SKM-1 treated with dmso at 0.1 percent for 144 hours (cell line): ENCODE measurements around the gene ZNF223.
A peak's percentile ranks its signal among the peaks of the same experiment; 100 is the strongest.

Experiments
- DNase-seq: peaks from one replicate; lab custom pipeline; 2025; ENCODE audit not compliant: unreplicated experiment; lab: John Stamatoyannopoulos, UW

ZNF223 gene

DNA sequence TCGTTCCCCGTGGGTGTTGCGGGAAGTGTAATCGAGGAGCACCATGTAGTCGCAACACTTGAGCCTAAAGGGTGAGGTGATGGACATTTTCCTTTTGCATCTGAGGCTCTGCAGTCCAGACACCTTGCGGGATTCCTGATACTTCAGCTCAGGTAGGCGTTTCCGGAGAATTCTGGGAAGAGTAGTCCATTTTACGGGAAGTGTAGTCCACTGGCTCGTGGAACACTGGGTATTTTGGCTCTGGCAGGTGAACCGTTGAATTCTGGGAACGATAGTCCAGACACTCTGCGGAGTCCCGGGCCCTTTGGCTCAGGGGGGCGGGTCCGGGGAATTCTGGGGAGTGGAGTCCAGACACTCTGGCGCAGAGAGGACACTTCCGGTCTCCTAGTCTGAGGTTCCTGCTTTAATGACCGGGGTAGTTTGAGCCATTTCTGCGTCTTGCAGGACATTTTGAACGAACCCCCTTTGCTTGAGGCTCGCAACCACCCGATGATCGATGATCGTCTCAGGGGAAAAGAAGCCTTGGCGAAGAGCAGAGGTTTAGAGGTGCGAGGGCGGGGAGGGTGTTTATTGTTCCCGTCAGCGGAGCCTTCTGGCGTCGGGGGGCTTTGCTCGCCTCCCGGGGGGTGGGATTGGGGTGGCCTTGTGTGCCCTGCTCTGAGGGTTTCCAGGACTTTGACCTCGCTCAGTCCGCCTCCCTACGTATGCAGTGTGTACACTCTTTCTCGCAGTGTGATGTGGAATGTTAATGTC, at the start of gene ZNF223:
ZNF223 (plus strand) TSS at position 387 of the 753 bp plus-strand sequence. CDS start 3,141 bp downstream, outside the sequence.
- DNase-seq: peak; percentile 27

- no peak for DNase-seq
Measured at GRCh38 chr19:44002212-44002565, 49.6 kb upstream of the ZNF223 start.

DNA sequence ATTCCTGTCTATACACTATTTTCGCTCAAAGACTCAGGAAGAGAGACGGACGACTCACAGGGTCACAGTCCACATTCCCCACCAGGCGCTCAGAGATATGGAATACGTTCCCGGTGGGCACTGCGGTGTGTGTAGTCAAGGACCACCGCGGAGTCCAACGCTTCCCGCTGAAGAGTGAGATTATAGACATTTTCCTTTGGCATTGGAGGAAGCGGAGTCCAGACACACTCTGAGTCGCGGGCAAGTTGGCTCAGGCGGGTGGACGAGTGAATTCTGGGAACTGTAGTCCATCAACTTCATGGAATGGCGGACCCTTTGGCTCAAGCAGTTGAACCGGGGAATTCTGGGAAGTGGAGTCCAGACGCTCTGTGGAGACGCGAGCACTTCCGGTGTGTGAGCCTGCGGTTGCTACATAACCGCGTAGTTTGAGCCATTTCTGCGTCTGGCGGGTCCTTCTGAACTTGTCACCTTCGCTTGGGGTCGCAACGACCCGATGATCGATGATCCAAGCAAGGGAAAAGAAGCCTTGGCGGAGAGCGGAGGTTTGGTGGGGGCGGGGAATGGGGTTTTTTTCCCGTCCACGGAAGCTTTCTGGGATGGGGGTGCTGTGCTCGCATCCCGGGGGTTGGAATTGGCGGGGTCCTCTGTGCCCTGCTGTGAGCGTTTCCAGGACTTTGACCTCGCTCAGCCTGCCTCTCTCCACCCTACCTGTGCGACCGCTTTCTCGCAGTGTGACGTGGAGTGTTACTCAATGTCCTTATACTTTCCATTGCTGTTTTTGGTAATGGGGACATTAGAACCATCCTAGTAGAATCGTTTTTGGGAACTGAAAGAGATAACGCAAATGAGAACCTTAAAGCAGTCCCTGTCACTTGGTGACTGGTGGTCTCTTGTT, 49.0 kb upstream of the ZNF223 start, which contains the start of gene ZNF230:
ZNF230 (plus strand) TSS at position 392 of the 895 bp plus-strand sequence. CDS start 4,122 bp downstream, outside the sequence.
- peak; percentile 90 for DNase-seq

- no peak for DNase-seq
Measured at GRCh38 chr19:44003461-44004009, 48.3 kb upstream of the ZNF223 start.

DNA sequence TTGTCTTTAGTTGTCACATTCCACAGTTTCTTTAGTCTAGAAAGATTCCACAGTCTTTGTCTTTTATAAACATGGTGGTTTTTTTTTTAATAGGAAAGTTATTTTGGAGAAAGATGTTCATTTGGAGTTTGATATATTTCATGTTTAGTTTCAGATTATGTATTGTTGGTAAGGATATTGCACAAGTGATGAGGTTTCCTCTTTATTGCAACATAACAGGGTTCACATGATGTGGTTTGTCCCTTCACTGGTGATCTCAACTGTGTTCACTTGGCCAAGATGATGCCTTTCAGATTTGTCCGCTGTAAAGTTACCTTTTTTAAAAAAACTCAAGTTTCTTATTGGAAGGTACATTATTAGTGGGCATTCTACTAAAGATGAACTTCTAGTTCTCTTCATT, 45.9 kb upstream of the ZNF223 start:
- DNase-seq: peak; percentile 57

- no peak for DNase-seq
Measured at GRCh38 chr19:44007473-44007872, 44.4 kb upstream of the ZNF223 start.

- DNase-seq: no peak
Measured at GRCh38 chr19:44010468-44010867, 41.4 kb upstream of the ZNF223 start.

DNA sequence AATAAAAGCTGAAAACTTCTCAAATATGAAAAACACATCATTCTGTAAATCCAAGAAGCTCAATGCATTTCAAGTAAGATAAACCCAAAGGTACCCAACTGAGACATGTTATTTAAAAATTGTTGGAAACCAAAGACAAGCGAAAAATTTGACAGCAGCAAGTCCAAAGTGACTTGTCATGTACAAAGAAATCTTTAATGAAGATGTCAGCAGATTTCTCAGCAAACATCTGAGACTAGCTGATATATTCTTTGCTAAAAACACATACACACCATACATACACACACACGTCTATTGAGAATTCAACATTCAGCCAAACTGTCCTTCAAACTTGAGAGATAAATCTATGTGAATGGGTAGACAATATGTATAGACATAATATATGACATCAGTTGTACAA, 32.3 kb upstream of the ZNF223 start:
- no peak for DNase-seq

DNA sequence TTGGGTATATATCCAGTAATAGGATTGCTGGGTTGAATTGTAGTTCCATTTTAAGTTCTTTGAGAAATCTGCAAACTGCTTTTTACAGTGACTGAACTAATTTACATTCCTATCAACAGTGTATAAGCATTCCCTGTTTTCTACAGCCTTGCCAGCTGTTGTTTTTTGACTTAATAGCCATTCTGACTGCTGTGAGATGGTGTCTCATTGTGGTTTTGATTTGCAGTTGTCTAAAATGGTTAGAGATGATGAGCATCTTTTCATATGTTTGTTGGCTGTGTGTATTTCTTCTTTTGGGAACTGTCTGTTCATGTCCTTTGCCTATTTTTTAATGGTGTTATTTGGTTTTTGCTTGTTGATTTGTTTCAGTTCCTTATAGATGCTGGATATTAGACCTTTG, 30.6 kb upstream of the ZNF223 start:
- no peak for DNase-seq

DNA sequence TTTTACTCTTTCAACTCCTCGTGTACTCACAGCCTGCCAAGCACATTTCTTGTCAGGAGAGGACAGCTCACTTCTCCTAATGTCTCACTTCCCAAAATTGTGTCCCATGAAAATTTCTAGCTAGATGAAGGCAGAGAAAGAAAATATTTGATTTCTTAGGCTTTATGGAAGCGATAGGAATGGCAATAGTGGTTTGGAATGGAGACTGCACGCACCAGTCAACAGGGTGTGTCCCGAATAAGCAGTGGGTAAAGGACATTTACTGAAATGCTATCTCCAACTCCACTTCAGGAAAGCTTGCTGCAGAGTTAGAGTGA, 27.0 kb upstream of the ZNF223 start:
- DNase-seq: no peak

GRCh38 chr19:44025217-44025936, 26.5 kb upstream of the ZNF223 start, which contains the start of gene ZNF222:
ZNF222 (plus strand) TSS chr19:44025379; CDS start chr19:44025437, 58 bp downstream.
- DNase-seq: peak; percentile 32

GRCh38 chr19:44026622-44027021, 25.2 kb upstream of the ZNF223 start:
- DNase-seq: no peak

DNA sequence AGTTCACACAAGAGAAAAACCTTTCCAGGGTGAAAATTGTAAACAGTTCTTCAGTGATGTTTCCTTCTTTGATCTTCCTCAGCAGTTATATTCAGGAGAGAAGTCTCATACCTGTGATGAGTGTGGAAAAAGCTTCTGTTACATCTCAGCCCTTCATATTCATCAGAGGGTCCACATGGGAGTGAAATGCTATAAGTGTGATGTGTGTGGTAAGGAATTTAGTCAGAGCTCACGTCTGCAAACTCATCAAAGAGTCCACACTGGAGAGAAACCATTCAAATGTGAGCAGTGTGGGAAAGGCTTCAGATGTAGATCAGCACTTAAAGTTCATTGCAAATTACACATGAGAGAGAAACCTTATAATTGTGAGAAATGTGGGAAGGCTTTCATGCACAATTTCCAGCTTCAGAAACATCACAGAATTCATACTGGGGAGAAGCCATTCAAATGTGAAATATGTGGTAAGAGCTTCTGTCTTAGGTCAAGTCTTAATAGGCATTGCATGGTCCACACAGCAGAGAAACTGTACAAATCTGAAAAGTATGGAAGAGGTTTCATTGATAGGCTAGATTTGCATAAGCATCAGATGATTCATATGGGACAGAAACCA, 19.7 kb upstream of the ZNF223 start:
- no peak for DNase-seq

DNA sequence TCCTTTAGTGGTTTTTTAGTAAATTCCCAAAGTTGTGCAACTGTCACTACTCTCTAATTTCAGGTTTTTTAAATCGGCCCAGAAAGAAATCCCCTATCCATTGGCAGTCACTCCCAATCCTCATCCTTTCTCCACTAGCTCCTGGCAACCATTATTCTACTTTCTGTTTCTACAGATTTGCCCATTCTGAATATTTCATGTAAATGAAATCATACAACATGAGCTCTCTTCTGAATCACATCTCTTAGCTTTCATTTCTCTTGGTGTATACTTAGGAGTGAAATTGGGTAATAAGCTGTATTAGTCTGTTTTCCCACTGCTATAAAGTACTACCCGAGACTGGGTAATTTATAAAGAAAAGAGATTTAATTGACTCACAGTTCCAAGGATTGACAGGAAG, 9.7 kb upstream of the ZNF223 start:
- no peak for DNase-seq

DNA sequence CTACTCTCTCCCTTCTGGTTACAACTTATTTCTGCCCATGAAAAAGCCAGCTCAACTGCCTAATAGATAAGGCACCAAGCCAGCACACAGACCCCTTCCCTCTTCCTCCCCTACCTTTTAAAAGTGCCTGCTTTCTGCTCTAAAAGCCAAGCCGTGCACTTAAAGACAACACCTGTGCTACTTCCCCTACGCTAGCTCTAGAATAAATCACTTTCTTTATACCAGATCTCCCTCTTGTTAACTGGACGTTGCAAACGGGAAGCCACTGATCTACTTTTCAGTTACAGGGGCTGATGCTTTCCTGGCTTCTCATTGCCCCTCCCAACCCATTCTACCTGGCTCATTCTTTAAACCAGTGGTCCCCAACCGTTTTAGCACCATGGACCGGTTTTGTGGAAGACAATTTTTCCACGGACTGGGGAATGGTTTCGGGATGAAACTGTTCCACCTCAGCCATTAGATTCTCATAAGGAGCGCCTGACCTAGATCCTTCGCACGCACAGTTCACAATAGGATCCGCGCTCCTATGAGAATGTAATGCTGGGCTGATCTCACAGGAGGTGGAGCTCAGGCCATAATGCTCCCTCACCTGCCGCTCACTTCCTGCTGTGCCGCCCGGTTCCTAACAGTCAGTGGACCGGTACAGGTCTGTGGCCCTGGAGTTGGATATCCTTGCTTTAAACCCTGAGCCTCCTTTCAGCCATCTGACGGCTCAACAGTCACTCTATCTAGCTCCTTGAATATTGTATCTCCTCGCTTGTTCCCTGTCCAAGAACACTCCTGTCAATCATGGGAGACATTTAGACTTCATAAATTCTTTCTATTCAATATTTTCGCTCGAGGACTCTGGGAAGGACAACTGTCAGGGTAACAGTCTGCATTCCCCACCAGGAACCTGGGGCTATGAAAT, 841 bp upstream of the ZNF223 start:
- DNase-seq: no peak

DNA sequence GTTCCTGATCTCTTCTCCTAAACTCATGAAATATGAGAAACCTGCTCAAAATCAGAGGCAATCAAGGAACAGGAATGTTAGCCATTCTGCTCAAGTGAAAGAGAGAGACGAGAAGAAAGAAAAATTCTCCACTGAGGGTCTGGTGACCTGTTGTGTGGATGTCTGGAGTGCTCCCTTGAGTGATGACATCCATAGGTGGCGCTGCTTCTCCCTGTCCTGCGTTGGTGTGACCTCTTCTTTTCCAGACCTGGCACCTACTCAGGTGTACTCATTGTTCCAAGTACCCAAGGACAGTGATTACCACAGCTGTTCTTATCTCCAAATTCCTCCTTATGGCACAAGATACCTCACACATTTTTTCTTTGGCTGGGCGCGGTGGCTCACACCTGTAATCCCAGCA, 4.0 kb downstream of the ZNF223 start:
- no peak for DNase-seq

DNA sequence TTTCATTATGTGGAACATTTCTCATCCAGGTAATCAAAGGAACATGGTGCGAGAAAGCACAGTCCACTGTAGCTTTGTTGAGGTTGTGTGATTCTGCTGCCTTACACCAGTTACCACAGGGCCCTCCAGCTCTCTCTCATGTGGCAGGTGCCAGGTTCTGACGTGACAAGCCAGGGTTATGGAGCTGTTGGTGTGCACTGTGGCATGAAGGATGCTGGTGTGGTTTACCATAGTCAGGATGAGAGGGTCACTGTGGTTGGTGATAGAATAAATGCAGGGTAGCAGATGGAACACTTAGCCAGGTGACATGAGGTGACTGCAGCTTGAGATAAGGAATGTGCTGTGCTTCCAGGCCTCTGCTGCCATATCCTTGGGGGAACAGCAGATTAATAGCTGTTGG, 7.4 kb downstream of the ZNF223 start:
- no peak for DNase-seq

DNA sequence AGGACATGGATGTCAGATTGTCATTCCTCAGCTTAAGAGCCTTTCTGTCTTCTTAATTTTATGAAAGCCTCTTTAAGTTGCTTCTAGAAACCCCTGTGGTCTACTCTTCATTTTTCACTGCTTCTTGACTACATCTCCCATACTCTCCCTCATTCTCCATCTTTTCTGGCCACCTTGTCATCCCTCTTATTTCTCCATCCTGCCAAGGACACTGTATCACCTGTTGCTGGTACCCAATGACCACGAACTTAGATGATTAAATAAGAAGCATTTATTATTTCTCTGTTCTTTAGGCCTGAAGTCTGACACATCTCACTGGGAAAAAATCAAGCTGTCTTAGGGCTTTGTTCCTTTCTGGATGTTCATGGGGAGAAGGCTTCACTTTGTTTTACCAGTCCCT, 9.2 kb downstream of the ZNF223 start:
- DNase-seq: no peak

- DNase-seq: no peak
Measured at GRCh38 chr19:44066305-44066704, 14.5 kb downstream of the ZNF223 start.

DNA sequence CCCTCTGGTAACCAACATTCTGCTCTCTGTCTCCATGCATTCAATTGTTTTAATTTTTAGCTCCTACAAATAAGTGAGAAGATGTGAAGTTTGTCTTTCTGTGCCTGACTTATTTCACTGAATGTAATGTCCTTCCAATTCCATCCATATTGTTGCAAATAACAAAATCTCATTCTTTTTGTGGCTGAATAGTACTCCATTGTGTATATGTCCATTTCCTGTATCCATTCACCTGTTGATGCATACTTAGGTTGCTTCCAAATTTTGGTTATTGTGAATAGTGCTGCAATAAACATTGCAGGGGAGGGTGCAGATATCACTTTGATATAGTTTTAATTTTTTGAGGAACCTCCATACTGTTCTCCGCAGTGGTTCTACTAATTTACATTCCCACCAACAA, 17.6 kb downstream of the ZNF223 start:
- no peak for DNase-seq
